ENCODE measurements around the gene PRSS21. TPM values are rescaled to one million over a fixed set of nuclear protein-coding genes. Genes with fewer than 3 reads are reported as not detected.

Gene PRSS21
- polyA plus RNA-seq, 1 of the 3 experiments (the other 2 are of a cell fraction): not detected

- POLR2A ChIA-PET: interaction anchor here (1.1 kb wide), 1 partner anchor 60 kb away, joined by 4 read pairs; the partner anchor contains the start of gene FLYWCH2
- Histone ChIP-seq H3K79me2 (ENCODE audit: insufficient read depth) (no peaks in the 10 kb centered on the region), H3K36me3 (replicated peaks in 1 of 2; ENCODE audit: control insufficient read depth in 1 of 2, insufficient read depth in 2 of 2, low read length in 1 of 2) (no peaks in the 10 kb centered on the region), H2AFZ (ENCODE audit: low read depth) (no peak overlapping the region), H3K27ac (ENCODE audit: low read depth in 2 of 2, low read length in 1 of 2) (no peak overlapping the region), H3K4me3 (ENCODE audit: low read depth in 2 of 2, low read length in 1 of 2) (no peak overlapping the region), H3K4me2 (no peak overlapping the region), H3F3A (replicated peaks; ENCODE audit: insufficient read depth) (no peaks in the 10 kb centered on the region), H3K9ac (no peak overlapping the region), H3K9me2 (no peaks in the 10 kb centered on the region), H4K20me1 (ENCODE audit: insufficient read depth) (no peaks in the 10 kb centered on the region), H3K4me1 (ENCODE audit: control insufficient read depth in 1 of 2, insufficient read depth in 2 of 2, low read depth in 1 of 2, low read length in 1 of 2) (peaks cover 0 to 24% of the 10 kb centered on the region in 2 experiments; a peak in 1 of 4 replicates), H3K27me3 (ENCODE audit: insufficient read depth) (no peaks in the 10 kb centered on the region), H3K9me3 (no peaks in the 10 kb centered on the region)
- no peak for DNase-seq
- TF ChIP-seq CHD2 (IDR thresholded peaks at IDR 0.05; ENCODE audit: low read length, partially characterized antibody) (no peak), FOXJ3 (CRISPR knock-in tag; IDR thresholded peaks at IDR 0.05) (no peak), IRF3 (IDR thresholded peaks at IDR 0.05; ENCODE audit: low read depth, low read length) (no peak), SMC3 (IDR thresholded peaks at IDR 0.05; ENCODE audit: low read depth, low read length) (no peak), RAD21 (IDR thresholded peaks at IDR 0.05; ENCODE audit: low read length) (no peak), CTCF (IDR thresholded peaks at IDR 0.05) (no peak), ZBTB33 (IDR thresholded peaks at IDR 0.05; ENCODE audit: borderline replicate concordance, low read depth) (no peak), USF1 (IDR thresholded peaks at IDR 0.05; ENCODE audit: borderline replicate concordance, low read depth) (no peak), USF2 (IDR thresholded peaks at IDR 0.05; ENCODE audit: borderline replicate concordance, low read depth, low read length) (no peak), PBX3 (IDR thresholded peaks at IDR 0.05) (no peak), RXRA (IDR thresholded peaks at IDR 0.05; ENCODE audit: borderline replicate concordance, low read depth) (no peak)
- WGBS (ENCODE audit: low lambda C conversion rate): 77% methylated on average over 4 of the region's 4 CpGs
- CTCF ChIA-PET: interaction anchor here (1.2 to 2.7 kb wide), 11 partner anchors 8 to 70 kb away, joined by 3 to 13 read pairs (median 5); partner anchors contain the start of genes PRSS41 and SRRM2
Observed at GRCh38 chr16:2822496-2822895, 5.5 kb downstream of the PRSS21 start.
